SJSA1 (cell line): ENCODE measurements around the gene ANKRD66. TPM values are rescaled to one million over a fixed set of nuclear protein-coding genes. Genes with fewer than 3 reads are reported as not detected.
"Not testable (repeated sequence)": the region's sequence is repeated elsewhere in the genome, so short reads cannot be mapped to it uniquely, and the experiment has no call there.

ENCODE experiments used
- DNase-seq, 2 experiments: peaks; one replicate each; pipeline ENCODE4 v3.0.0-alpha.2; 2015 to 2020; ENCODE audit warnings: low spot score in 2 of 2, low read depth in 1 of 2
- H3K27ac ChIP-seq: fragments of 250-450 bp; sonication (Bioruptor Pico); 2 replicates; pipeline ENCODE4 v1.5.1; 2020; ENCODE audit warnings: mild to moderate bottlenecking, moderate library complexity
- H3K27me3 ChIP-seq: fragments of 250-450 bp; sonication (Bioruptor Pico); replicated peaks from 2 replicates; pipeline ENCODE4 v1.5.1; 2020; ENCODE audit warnings: mild to moderate bottlenecking, moderate library complexity
- H3K36me3 ChIP-seq: fragments of 250-450 bp; sonication (Bioruptor Pico); 2 replicates; pipeline ENCODE4 v1.5.1; 2020; ENCODE audit warnings: mild to moderate bottlenecking
- H3K4me1 ChIP-seq: fragments of 250-450 bp; sonication (Bioruptor Pico); replicated peaks from 2 replicates; pipeline ENCODE4 v1.6.1; 2021; ENCODE audit warnings: mild to moderate bottlenecking
- H3K4me3 ChIP-seq: fragments of 250-450 bp; sonication (Bioruptor Pico); 2 replicates; pipeline ENCODE4 v1.5.1; 2020; ENCODE audit warnings: mild to moderate bottlenecking
- H3K9me3 ChIP-seq: fragments of 250-450 bp; sonication (Bioruptor Pico); replicated peaks from 2 replicates; pipeline ENCODE4 v1.5.1; 2020; ENCODE audit warnings: mild to moderate bottlenecking
- total RNA-seq: library from RNA; depleted of rRNA; stranded (reverse); fragments of >200 nt; shearing (Covaris generic); gene quantifications from 2 replicates; pipeline ENCODE4 v1.2.3, GENCODE V29; 2014

The ANKRD66 gene
- total RNA-seq, 1 experiment from 2014 or later, result not detected

GRCh38 chr6:46763466-46763865, 16.7 kb downstream of the ANKRD66 start:
- no peak overlapping the region for H3K27ac ChIP-seq
- no peaks in the 10 kb centered on the region for H3K4me1 ChIP-seq
- H3K4me3 ChIP-seq, result no peak overlapping the region
- no peaks in the 10 kb centered on the region for H3K27me3 ChIP-seq
- no peaks in the 10 kb centered on the region for H3K9me3 ChIP-seq
- no peaks in the 10 kb centered on the region for H3K36me3 ChIP-seq
- no peak for DNase-seq

DNA sequence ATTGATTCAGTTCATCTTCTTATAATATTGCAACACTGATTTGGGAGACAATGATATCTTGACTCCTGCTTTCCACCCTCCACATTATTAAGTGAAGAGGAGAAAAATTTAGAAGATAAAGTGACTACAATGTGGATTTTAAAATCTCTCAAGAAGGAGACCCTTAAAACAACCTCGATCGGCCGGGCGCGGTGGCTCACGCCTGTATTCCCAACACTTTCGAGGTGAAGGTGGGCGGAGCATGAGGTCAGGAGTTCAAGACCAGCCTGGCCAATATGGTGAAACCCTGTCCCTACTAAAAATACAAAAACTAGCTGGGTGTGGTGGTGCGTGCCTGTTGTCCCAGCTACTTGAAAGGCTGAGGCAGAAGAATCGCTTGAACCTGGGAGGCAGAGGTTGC, 17.5 kb downstream of the ANKRD66 start:
- H3K4me1 ChIP-seq, H3K27ac ChIP-seq, DNase-seq, H3K4me3 ChIP-seq, H3K36me3 ChIP-seq, H3K27me3 ChIP-seq, H3K9me3 ChIP-seq: not testable (repeated sequence)

- no peak overlapping the region for H3K4me3 ChIP-seq
- no peaks in the 10 kb centered on the region for H3K36me3 ChIP-seq
- no peaks in the 10 kb centered on the region for H3K4me1 ChIP-seq
- H3K9me3 ChIP-seq, result no peaks in the 10 kb centered on the region
- H3K27ac ChIP-seq, result no peak overlapping the region
- DNase-seq, result no peak
- no peaks in the 10 kb centered on the region for H3K27me3 ChIP-seq
Measured at GRCh38 chr6:46764961-46765360, 18.2 kb downstream of the ANKRD66 start.

DNA sequence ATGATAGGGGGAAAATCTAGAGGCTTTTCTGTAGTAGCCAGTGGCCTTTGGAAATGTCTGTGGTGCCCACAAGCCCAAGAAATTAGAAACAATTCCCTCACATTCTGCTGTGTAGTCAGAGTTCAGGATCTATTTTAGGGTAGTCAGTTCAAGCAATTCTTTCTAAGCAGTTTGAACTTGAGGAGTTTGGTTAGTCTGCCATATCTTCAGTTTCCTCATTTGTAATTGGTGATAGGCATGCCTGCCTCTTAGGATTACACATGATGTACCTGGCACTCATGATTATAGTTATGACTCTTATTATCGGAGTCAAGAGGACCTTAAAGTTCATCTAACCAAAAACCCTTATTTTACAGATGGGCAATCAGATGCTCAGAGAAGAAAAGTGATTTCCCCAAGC, 25.3 kb downstream of the ANKRD66 start:
- Histone ChIP-seq H3K9me3 (no peaks in the 10 kb centered on the region), H3K27ac (no peak overlapping the region), H3K36me3 (no peaks in the 10 kb centered on the region), H3K4me1 (no peaks in the 10 kb centered on the region), H3K27me3 (no peaks in the 10 kb centered on the region), H3K4me3 (no peak overlapping the region)
- DNase-seq, result no peak

DNA sequence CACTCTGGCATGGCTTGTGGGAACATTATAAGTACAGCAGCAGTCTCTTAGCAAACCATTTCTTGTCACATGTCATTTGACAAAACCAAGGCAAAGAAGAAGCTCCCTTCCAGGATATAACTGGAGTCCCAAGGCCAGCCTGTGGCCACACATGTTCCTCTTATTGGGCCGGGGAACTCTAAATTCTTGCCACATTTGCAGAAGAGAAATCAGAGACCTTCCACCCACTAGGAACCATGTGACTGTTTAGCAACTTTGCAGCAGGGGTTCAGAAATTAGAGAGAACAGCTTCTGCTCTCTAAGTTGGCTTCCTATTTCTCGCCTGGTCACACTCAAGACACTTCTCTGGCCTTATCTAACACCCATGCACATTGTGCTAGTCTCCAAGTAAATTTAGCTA, 26.0 kb downstream of the ANKRD66 start:
- H3K36me3 ChIP-seq, result no peaks in the 10 kb centered on the region
- no peak for DNase-seq
- no peaks in the 10 kb centered on the region for H3K9me3 ChIP-seq
- no peaks in the 10 kb centered on the region for H3K4me1 ChIP-seq
- H3K27me3 ChIP-seq, result 0 out of 2 replicates have a peak, but pooled peaks cover under 1% of the 10 kb centered on the region
- H3K27ac ChIP-seq, result no peak overlapping the region
- no peak overlapping the region for H3K4me3 ChIP-seq

DNA sequence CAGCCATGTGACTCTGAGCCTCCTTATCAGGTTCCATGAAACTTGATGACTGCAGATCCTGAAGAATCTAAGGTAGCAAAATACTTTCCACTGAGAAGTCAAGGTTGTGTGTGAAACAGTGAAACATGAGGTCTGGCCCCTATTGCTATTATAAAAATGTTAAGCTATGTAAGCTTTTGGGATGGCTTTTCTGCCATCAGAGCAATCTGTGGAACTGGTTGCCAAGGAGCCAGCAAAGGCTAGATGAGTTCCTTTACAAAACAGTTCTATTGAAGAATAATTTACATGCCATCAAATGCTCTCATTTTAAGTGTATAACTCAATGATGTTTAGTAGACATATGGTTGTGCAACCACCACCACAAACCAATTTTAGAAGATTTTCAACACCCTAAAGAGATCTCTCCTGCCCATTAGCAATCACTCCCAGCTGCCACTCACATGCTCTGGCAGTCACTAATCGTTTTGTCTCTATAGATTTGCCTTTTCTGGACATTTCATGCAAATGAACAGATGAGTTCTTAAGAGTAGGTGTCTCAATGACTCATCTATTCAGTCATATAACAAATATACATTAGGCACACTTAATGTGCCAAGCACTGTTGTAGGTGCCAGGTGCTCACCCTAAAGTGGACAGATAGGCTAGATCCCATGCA, 26.6 kb downstream of the ANKRD66 start:
- DNase-seq, result no peak
- no peaks in the 10 kb centered on the region for H3K9me3 ChIP-seq
- H3K4me1 ChIP-seq, result no peaks in the 10 kb centered on the region

GRCh38 chr6:46774736-46775135, 28.0 kb downstream of the ANKRD66 start:
- not testable (repeated sequence) for H3K27ac ChIP-seq, H3K4me3 ChIP-seq, DNase-seq, H3K9me3 ChIP-seq, H3K4me1 ChIP-seq, H3K36me3 ChIP-seq, H3K27me3 ChIP-seq

More for the DNA sequence above, 26.6 kb downstream of the ANKRD66 start:
- no peak overlapping the region for H3K4me3 ChIP-seq
- H3K27ac ChIP-seq, result no peak overlapping the region
- no peaks in the 10 kb centered on the region for H3K36me3 ChIP-seq
- H3K27me3 ChIP-seq, result 0 out of 2 replicates have a peak, but pooled peaks cover 2% of the 10 kb centered on the region

DNA sequence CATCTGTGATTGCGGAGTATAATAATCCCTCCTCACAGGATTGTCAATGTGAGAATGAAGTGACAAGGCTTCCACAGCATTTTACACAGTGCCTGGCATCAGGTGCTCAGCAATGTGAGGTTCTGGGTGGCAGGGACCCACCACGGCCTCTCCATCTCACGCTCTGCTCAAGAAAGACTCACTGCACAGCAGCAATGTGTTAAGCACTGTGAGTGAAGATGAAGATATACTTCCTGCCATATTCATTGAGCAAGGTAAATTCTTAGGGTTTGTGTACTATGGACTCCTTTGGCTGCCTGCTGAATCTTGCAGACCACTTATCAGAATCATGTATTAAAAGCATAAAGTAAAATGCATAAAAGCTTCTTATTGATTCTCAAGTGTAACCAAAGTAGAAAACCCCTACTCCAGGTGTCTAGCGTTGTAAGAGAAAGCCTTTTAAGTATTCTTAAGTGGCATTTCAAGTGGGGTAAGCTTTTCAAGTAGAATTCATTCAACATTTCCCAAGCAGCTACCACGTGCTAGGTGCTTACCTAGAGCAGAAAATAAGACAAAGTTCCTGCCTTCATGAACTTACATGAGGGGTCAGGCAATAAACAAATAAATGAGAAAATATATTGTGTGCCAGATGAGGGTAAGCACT, 29.5 kb downstream of the ANKRD66 start:
- Histone ChIP-seq H3K4me1 (no peaks in the 10 kb centered on the region), H3K4me3 (no peak overlapping the region), H3K9me3 (no peaks in the 10 kb centered on the region), H3K36me3 (no peaks in the 10 kb centered on the region), H3K27me3 (peaks cover 2% of the 10 kb centered on the region; the same call in 1 of the 2 replicates), H3K27ac (no peak overlapping the region)
- DNase-seq, result no peak

DNA sequence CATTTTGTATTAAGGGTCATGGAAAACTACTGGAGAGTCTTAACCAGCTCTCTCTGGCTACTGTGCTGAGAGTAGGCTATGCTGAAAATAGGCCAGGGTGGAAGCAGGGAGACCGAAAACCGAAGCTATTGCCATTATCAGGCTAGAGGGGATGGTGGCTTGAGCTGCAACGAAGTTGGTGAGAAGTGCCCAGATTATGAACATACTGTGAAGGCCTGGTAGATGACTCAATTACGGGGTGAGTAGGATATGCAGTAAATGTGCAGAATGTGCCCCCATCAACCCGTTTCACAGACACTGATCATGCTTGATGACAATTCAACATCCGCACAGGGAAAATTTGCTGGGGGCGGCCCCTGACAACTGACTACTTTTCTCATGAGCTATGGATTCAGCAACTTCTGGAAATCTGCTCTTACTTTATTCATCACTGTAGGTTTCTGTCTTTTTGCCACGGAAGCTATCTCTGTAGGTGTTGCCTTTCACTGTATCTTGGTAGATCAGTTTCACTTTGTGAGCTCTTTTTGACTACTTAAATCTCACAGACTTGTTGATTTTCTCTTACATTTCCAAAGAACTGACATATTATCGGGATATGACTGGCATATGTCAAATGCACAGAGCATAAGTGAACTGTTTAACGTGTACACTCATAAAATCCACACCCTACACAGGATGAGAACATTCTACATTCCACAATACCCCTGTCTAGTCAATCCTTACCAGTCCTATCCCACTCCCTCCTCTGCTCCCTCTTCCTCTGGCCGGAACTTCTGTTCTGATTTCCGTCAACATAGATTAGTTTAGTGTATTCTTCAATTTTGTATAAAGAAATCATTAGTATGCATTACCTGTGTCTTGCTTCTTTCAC, 31.0 kb downstream of the ANKRD66 start:
- H3K36me3 ChIP-seq, result no peaks in the 10 kb centered on the region

GRCh38 chr6:46781478-46782378, 35.0 kb downstream of the ANKRD66 start:
- H3K27ac ChIP-seq, result no peak overlapping the region
- peaks cover 6% of the 10 kb centered on the region; the same call in 1 of the 2 replicates for H3K27me3 ChIP-seq
- no peaks in the 10 kb centered on the region for H3K4me1 ChIP-seq
- H3K9me3 ChIP-seq, result no peaks in the 10 kb centered on the region
- H3K36me3 ChIP-seq, result no peaks in the 10 kb centered on the region
- DNase-seq, result peak; percentile 36 to 48
- no peak overlapping the region for H3K4me3 ChIP-seq

More for the DNA sequence above, 31.0 kb downstream of the ANKRD66 start:
- Histone ChIP-seq H3K4me1 (no peaks in the 10 kb centered on the region), H3K27me3 (peaks cover 2% of the 10 kb centered on the region; the same call in 1 of the 2 replicates), H3K4me3 (no peak overlapping the region), H3K27ac (no peak overlapping the region), H3K9me3 (no peaks in the 10 kb centered on the region)
- DNase-seq, result no peak

GRCh38 chr6:46784535-46784934, 37.8 kb downstream of the ANKRD66 start:
- Histone ChIP-seq H3K27me3 (peaks cover 4% of the 10 kb centered on the region; the same call in 1 of the 2 replicates), H3K4me3 (no peak overlapping the region), H3K4me1 (no peaks in the 10 kb centered on the region), H3K9me3 (no peaks in the 10 kb centered on the region; the same call in 1 of the 2 replicates), H3K36me3 (no peaks in the 10 kb centered on the region), H3K27ac (no peak overlapping the region)
- no peak for DNase-seq

- DNase-seq, result no peak
- H3K27me3 ChIP-seq, result 0 out of 2 replicates have a peak, but pooled peaks cover 4% of the 10 kb centered on the region
- no peaks in the 10 kb centered on the region; the same call in 1 of the 2 replicates for H3K9me3 ChIP-seq
- no peaks in the 10 kb centered on the region for H3K36me3 ChIP-seq
- no peak overlapping the region for H3K4me3 ChIP-seq
- H3K27ac ChIP-seq, result no peak overlapping the region
- H3K4me1 ChIP-seq, result no peaks in the 10 kb centered on the region
Measured at GRCh38 chr6:46787871-46788540, 41.3 kb downstream of the ANKRD66 start.
